ENCODE results near the gene DLGAP4. TPM values are rescaled to one million over a fixed set of nuclear protein-coding genes. Genes with fewer than 3 reads are reported as not detected.

DLGAP4 gene
- total and polyA plus RNA-seq, 2 of the 8 experiments (the other 6 are each of a cell fraction or from before 2014, with no cell fraction given), result 41.2 to 57.2 TPM

GRCh38 chr20:36454698-36455427 lies 148.7 kb downstream of the DLGAP4 start (continued):
- TF ChIP-seq CHD7 (IDR thresholded peaks at IDR 0.05; ENCODE audit: insufficient replicate concordance, low read length) (no peak), RNF2 (IDR thresholded peaks at IDR 0.05; ENCODE audit: borderline replicate concordance, low read depth, low read length, missing control alignments, poor library complexity, severe bottlenecking) (no peak), SIX5 (IDR thresholded peaks at IDR 0.05; ENCODE audit: low read depth, low read length) (no peak), MAX (IDR thresholded peaks at IDR 0.05) (peak; percentile 64; the same call in 1 of the 2 replicates), TCF12 (IDR thresholded peaks at IDR 0.05; ENCODE audit: low read depth, low read length) (0 out of 2 replicates have a peak, but pooled peaks have one; percentile 9), USF2 (IDR thresholded peaks at IDR 0.05; ENCODE audit: low read length) (no peak), BCL11A (IDR thresholded peaks at IDR 0.05; ENCODE audit: low read depth in 2 of 2, low read length in 2 of 2) (no peak), NRF1 (IDR thresholded peaks at IDR 0.05; ENCODE audit: low read depth, low read length) (no peak)

Measured in H1 (cell line).